ENCODE results near the gene MIPOL1. TPM values are rescaled to one million over a fixed set of nuclear protein-coding genes. Genes with fewer than 3 reads are reported as not detected.
"Not testable (repeated sequence)": the region's sequence is repeated elsewhere in the genome, so short reads cannot be mapped to it uniquely, and the experiment has no call there.

MIPOL1 gene, protein sequence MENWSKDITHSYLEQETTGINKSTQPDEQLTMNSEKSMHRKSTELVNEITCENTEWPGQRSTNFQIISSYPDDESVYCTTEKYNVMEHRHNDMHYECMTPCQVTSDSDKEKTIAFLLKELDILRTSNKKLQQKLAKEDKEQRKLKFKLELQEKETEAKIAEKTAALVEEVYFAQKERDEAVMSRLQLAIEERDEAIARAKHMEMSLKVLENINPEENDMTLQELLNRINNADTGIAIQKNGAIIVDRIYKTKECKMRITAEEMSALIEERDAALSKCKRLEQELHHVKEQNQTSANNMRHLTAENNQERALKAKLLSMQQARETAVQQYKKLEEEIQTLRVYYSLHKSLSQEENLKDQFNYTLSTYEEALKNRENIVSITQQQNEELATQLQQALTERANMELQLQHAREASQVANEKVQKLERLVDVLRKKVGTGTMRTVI
- not detected in 2 replicates for total RNA-seq

DNA sequence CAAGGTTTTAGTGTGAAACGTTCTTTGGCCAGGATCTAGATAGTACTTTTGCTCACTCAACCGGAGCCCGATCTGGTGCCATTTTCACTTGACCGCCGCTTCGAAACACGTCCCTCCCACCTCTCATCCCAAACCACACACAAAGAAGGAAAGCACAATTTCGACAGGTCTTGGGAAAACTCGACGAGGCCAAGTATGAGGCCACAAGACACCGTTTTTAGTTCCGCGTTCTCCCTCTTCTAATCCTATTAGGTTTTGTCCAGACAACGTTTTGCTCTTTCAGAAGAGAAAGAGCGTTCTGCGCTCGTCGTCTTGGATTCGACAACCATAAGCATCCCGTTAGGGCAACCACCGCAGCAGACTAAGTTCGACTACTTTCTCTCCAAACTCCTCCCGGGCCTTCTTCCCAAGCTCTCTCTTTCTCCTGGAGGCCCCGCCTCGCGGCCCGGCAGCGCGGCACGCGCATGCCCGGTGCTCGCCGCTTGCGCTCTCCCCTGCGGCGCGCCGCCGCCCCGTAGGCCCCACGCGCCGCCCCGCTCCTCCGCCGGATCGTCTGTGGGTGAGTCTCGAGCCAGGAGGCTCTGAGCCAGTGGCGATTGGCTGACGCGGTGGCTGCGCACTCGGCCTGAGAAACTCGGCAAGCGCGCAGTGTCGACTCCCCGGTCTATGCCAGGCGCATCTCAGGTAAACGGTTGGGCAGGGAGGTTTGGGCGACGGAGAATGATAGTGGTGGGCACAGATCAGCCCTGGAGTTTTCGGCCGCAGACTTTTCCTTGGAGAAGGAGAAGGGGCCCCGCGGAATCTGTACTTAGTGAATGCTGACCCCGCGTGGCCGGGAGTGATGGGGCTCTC lies at the start of gene MIPOL1:
Gene MIPOL1, plus strand, starts transcription at position 517 of the 852 bp plus-strand sequence. CDS start 49,952 bp downstream, outside the sequence.
- intact Hi-C loops (cut with micrococcal nuclease) = no loop called here

GRCh38 chr14:37150414-37150813 lies 47.3 kb upstream of the MIPOL1 start:
- H3K27me3 Mint-ChIP-seq = no peaks in the 10 kb centered on the region
- no peak overlapping the region for H3K4me3 Mint-ChIP-seq
- H3K36me3 Mint-ChIP-seq (ENCODE audit: low read depth) = no peaks in the 10 kb centered on the region
- H3K27ac Mint-ChIP-seq = no peak overlapping the region
- H3K9me3 Mint-ChIP-seq = no peaks in the 10 kb centered on the region
- intact Hi-C loops (cut with micrococcal nuclease) = no loop called here
- no peak for DNase-seq
- H3K4me1 Mint-ChIP-seq = no peaks in the 10 kb centered on the region

More for the DNA sequence above, at the start of gene MIPOL1:
- Mint-ChIP-seq H3K4me1 (no peaks in the 10 kb centered on the region), H3K27me3 (peaks cover 11% of the 10 kb centered on the region), H3K9me3 (peaks cover 3% of the 10 kb centered on the region), H3K27ac (no peak within 1 kb of the TSS), H3K36me3 (ENCODE audit: low read depth) (no peaks in the 10 kb centered on the region), H3K4me3 (peak within 1 kb of the TSS; percentile 36)
- peak; percentile 56 for DNase-seq

DNA sequence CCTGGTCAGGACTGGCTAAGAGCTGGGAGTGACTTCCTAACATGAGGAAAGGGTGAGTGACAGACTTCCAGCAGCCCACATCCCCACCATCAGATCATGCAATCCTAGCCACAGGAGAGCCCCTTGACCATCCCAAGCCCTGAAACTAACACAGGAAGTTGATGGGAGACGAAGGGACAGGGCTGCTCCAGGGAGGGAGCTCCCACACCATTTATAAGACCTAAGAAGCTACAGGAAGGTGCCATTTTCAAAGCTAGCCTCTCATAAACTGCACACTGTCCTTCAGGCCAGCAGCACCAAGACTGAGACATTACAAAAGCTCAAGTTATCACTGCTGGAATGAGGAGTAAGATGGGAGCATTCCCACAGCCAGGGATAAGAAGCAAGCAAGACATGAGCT lies 44.7 kb upstream of the MIPOL1 start:
- Mint-ChIP-seq H3K4me3 (no peak overlapping the region), H3K27ac (no peak overlapping the region), H3K36me3 (ENCODE audit: low read depth) (no peaks in the 10 kb centered on the region), H3K9me3 (peaks cover 4% of the 10 kb centered on the region), H3K4me1 (no peaks in the 10 kb centered on the region), H3K27me3 (no peaks in the 10 kb centered on the region)
- DNase-seq = no peak
- intact Hi-C loops (cut with micrococcal nuclease) = no loop called here

DNA sequence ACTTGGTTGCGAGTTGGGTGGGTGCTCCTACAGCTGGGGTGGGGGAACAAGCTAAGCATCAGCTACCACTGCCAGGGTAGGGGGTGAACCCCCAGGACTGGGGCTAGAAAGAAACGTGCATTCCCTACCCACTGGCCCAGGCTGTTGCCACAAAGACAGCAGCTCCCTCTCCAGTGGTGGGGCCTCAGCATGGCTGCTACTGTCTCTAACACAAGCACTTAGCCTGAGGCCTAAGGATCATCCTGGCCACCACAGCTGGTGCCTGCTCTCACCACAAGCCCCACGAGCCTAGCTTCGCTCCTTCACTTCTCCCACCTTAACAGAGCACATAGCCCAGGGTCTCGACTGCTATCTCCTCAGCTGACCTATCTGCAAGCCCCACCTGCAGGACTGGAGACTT lies 44.3 kb upstream of the MIPOL1 start:
- H3K27ac Mint-ChIP-seq = no peak overlapping the region

DNA sequence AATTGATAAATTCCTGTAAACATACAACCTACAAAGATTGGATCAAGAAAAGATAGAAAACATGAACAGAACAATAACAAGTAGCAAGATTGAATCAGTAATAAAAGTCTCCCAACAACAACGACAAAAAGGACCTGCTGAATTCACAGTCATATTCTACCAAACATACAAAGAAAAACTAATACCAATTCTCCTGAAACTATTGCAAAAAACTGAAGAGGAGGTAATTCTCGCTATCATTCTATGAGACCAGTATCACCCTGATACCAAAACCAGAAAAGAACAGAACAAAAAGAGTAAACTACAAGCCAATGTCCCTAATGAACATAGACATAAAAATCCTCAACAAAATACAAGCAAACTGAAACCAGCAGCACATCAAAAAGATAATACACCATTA lies 39.8 kb upstream of the MIPOL1 start:
- intact Hi-C loops (cut with micrococcal nuclease) = no loop called here
- Mint-ChIP-seq H3K4me1 (no peaks in the 10 kb centered on the region), H3K36me3 (ENCODE audit: low read depth) (no peaks in the 10 kb centered on the region), H3K4me3 (no peak overlapping the region), H3K27ac (no peak overlapping the region), H3K9me3 (peaks cover 9% of the 10 kb centered on the region), H3K27me3 (no peaks in the 10 kb centered on the region)
- DNase-seq = no peak

More for the DNA sequence above, 44.3 kb upstream of the MIPOL1 start:
- Mint-ChIP-seq H3K27me3 (no peaks in the 10 kb centered on the region), H3K4me1 (no peaks in the 10 kb centered on the region), H3K9me3 (peaks cover 4% of the 10 kb centered on the region), H3K4me3 (no peak overlapping the region), H3K36me3 (ENCODE audit: low read depth) (no peaks in the 10 kb centered on the region)
- DNase-seq = no peak
- intact Hi-C loops (cut with micrococcal nuclease) = no loop called here

- H3K9me3 Mint-ChIP-seq; DNase-seq; H3K36me3 Mint-ChIP-seq (ENCODE audit: low read depth); H3K27ac Mint-ChIP-seq; H3K4me1 Mint-ChIP-seq; H3K27me3 Mint-ChIP-seq; intact Hi-C loops (cut with micrococcal nuclease); H3K4me3 Mint-ChIP-seq: not testable (repeated sequence)
Observed at GRCh38 chr14:37162307-37162706, 35.4 kb upstream of the MIPOL1 start.

DNA sequence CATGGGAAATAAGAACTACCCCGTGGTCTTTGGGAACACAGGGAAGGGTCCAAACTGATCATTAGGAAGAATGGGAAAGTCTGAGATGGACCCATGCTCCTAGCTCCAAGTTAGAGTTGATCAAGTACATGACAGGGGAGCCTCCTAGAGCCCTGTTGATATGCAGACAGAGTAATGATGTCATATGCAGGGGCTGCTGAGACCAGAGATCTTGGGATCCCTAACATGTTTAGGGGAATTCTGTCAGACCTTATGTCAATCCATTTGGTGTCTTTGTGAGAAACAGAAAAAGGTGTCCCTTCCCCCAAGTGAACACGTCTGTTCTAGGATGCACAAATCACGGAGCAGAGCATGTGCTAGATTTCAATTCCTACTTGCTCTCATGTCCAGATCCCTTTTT lies 31.9 kb upstream of the MIPOL1 start:
- no peaks in the 10 kb centered on the region for H3K36me3 Mint-ChIP-seq (ENCODE audit: low read depth)
- intact Hi-C loops (cut with micrococcal nuclease) = no loop called here
- H3K4me3 Mint-ChIP-seq = no peak overlapping the region
- no peak for DNase-seq
- H3K27ac Mint-ChIP-seq = no peak overlapping the region
- H3K27me3 Mint-ChIP-seq = no peaks in the 10 kb centered on the region
- no peaks in the 10 kb centered on the region for H3K9me3 Mint-ChIP-seq
- H3K4me1 Mint-ChIP-seq = no peaks in the 10 kb centered on the region

DNA sequence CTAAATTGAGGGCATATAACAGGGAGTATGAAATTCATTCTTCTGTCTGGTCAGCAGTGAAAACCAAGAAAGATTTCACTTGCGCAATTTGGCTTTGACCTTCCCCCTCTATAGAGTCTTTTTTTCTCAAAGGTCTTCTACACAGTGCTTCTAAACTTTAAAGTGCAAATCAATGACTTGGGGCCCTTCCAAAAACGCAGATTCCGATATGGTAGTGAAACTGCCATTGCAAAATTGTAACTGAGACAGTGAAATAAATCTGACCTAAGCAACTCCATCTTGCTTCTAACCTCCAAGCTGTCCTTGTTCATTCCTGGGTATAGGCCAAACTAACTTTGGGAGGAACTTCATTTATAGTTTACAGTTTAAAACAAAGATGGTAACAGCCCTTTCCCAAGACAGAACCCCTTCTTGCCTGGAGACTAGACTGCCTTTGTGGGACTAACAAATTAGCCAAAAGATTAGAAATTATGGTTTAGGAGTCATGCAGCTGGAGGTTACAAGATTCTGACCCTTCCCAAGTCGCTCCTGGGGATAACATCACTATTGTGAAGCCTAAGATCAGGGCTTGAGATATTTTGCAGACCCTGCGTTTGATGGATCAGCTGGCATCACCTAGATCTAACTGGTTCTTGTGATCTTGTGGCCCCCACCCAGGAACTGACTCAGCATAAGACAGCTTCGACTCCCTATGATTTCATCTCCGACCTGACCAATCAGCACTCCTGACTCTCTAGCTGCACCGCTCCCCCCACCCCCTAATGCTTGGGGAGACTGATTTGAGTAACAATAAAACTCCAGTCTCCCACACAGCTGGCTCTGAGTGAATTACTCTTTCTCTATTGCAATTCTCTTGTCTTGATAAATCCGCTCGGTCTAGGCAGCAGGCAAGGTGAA lies 30.3 kb upstream of the MIPOL1 start:
- Mint-ChIP-seq H3K4me3 (no peak overlapping the region), H3K27ac (no peak overlapping the region), H3K27me3 (peaks cover 9% of the 10 kb centered on the region), H3K36me3 (ENCODE audit: low read depth) (no peaks in the 10 kb centered on the region), H3K9me3 (no peaks in the 10 kb centered on the region), H3K4me1 (no peaks in the 10 kb centered on the region)
- intact Hi-C loops (cut with micrococcal nuclease) = no loop called here
- no peak for DNase-seq

GRCh38 chr14:37168721-37169120 lies 29.0 kb upstream of the MIPOL1 start:
- no peak overlapping the region for H3K27ac Mint-ChIP-seq
- H3K36me3 Mint-ChIP-seq (ENCODE audit: low read depth) = no peaks in the 10 kb centered on the region
- H3K27me3 Mint-ChIP-seq = peaks cover 20% of the 10 kb centered on the region
- H3K9me3 Mint-ChIP-seq = no peaks in the 10 kb centered on the region
- intact Hi-C loops (cut with micrococcal nuclease) = no loop called here
- no peak overlapping the region for H3K4me3 Mint-ChIP-seq
- no peak for DNase-seq
- no peaks in the 10 kb centered on the region for H3K4me1 Mint-ChIP-seq

DNA sequence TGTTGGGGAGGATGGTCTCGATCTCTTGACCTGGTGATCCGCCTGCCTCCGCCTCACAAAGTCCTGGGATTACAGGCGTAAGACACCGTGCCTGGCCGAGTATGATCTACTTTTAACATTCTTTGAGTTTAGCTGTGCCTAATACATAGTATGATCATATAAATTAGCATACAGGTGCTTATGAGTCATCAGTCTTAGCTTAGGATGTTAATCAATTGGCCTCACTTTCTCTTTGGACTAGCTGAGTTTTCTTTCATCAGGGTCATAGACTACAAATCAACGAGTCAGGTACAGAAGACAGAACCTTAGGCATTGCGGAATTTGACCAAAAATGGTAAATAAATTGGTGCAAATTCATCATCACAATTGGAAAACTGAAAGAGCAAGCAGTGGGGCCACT lies 27.5 kb upstream of the MIPOL1 start:
- intact Hi-C loops (cut with micrococcal nuclease) = no loop called here
- no peak for DNase-seq
- no peak overlapping the region for H3K4me3 Mint-ChIP-seq
- H3K36me3 Mint-ChIP-seq (ENCODE audit: low read depth) = no peaks in the 10 kb centered on the region
- H3K27me3 Mint-ChIP-seq = peaks cover 20% of the 10 kb centered on the region
- H3K4me1 Mint-ChIP-seq = no peaks in the 10 kb centered on the region
- H3K27ac Mint-ChIP-seq = no peak overlapping the region
- no peaks in the 10 kb centered on the region for H3K9me3 Mint-ChIP-seq

DNA sequence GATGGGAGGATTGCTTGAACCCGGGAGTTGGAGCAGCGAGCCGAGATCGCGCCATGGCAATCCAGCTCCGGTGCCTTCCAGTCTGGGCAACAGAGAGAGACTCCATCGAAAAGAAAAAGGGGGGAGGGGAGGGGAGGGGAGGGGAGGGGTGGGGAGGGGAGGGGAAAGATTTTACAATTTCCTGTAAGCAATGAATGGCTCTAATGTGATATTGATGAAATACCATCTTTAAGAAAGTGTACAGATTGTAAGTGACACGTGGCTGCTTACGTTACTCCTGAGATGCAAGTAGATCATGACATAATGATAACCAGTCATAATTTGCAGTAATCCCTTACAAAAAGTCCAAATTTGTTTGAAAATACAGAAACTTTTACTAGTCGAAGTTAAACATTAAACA lies 26.7 kb upstream of the MIPOL1 start:
- Mint-ChIP-seq H3K27me3 (peaks cover 20% of the 10 kb centered on the region), H3K4me3 (no peak overlapping the region), H3K36me3 (ENCODE audit: low read depth) (no peaks in the 10 kb centered on the region), H3K27ac (no peak overlapping the region), H3K9me3 (no peaks in the 10 kb centered on the region), H3K4me1 (no peaks in the 10 kb centered on the region)
- DNase-seq = no peak
- intact Hi-C loops (cut with micrococcal nuclease) = no loop called here

DNA sequence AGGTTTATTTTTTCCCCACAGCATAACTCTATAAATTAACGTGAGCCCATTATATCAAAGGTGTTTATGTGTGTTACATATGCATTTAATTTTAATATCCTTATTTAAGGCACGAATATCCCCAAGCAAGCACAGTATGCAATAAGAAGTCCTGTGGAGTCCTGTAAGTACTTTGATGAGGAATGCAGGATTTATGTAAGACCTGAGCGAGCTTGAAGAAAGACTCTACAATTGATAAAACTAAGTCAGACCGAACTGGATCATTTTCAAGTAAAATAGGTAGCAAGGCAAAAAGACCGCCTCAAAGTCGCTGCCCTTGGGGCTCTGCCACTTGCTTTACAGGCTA lies 26.1 kb upstream of the MIPOL1 start:
- Mint-ChIP-seq H3K36me3 (ENCODE audit: low read depth) (no peaks in the 10 kb centered on the region), H3K9me3 (no peaks in the 10 kb centered on the region), H3K27ac (no peak overlapping the region), H3K4me1 (no peaks in the 10 kb centered on the region), H3K27me3 (peaks cover 20% of the 10 kb centered on the region), H3K4me3 (no peak overlapping the region)
- intact Hi-C loops (cut with micrococcal nuclease) = no loop called here
- DNase-seq = no peak

DNA sequence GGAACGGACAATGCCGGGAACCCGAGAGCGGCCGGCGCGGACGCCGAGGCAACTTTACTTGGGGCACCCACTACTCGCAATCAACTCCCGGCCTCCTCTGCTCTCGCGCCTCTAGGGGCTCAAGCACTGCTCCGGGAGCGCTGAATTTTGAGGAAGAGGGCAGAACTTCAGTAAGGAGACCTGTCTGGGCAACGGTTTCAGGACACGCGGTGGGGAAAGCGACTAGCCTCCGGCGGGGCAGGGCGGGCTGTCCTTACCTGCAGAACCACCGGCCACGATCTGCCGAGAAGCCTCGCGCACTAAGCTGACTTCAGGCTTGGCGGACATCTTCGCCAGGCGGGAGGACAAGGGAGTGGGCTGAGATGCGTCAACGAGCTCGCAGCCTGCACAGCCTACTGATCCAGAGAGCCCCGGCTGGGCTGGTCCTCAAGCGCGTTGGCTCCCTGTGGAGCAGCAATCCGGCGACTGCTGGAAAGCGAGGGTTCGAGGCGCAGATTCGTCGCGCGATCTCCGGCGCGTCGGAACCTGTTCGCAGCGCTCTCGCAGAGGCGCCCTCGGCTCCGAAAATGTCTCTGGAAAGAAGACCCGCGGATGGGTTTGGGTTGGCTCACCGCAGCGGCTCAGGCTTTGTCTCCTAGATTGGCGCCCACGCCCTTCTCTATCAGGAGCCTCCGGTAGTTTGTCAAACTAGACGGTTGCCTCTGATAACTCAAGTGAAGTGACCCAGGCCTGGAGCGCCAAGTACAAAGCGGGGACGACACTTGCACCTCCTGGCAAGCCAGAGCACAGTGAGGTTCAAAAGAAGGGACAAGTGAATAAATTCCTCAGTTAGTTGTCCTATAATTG lies 25.5 kb upstream of the MIPOL1 start, which contains the start of gene SLC25A21:
Gene SLC25A21, minus strand, starts transcription at position 583 of the 846 bp plus-strand sequence.
- Mint-ChIP-seq H3K27ac (no peak within 1 kb of the TSS), H3K9me3 (no peaks in the 10 kb centered on the region), H3K36me3 (ENCODE audit: low read depth) (no peaks in the 10 kb centered on the region), H3K4me1 (no peaks in the 10 kb centered on the region), H3K4me3 (peak within 1 kb of the TSS; percentile 17), H3K27me3 (peaks cover 20% of the 10 kb centered on the region)
- intact Hi-C loops (cut with micrococcal nuclease) = no loop called here
- no peak for DNase-seq

All from activated CD4-positive, alpha-beta T cell treated with anti-CD3 and anti-CD28 coated beads, Interleukin-2, amount 10 ng/mL, durations not matched to agents 24 days and 14 days (primary cell).